Activated CD8-positive, alpha-beta T cell treated with anti-CD3 and anti-CD28 coated beads for 36 hours (primary cell): ENCODE results near the gene ZNF33B. TPM values are rescaled to one million over a fixed set of nuclear protein-coding genes. Genes with fewer than 3 reads are reported as not detected.

Source experiments
- ATAC-seq: fragments of 200-7000 bp; cut with Tn5 transposase; one replicate; pipeline ENCODE4 v1.10.0; 2021; ENCODE audit warnings: mild to moderate bottlenecking, moderate library complexity
- CTCF ChIA-PET: fragments of 350-600 bp; sonication (Branson Sonifier 250); formaldehyde crosslinking; loops from one replicate; lab custom pipeline; 2021; ENCODE audit warnings: antibody characterized with exemption; lab: Charles Lee
- POLR2A ChIA-PET: fragments of 350-600 bp; sonication (Branson Sonifier 250); formaldehyde crosslinking; loops from one replicate; lab custom pipeline; 2021; ENCODE audit warnings: antibody characterized with exemption; lab: Charles Lee
- DNase-seq: peaks from one replicate; pipeline ENCODE4 v3.0.0-alpha.2; 2020
- H3K27ac Mint-ChIP-seq: one replicate; pipeline ENCODE4 v1.8.0; 2021; ENCODE audit warnings: mild to moderate bottlenecking, mixed read lengths
- H3K27me3 Mint-ChIP-seq: one replicate; pipeline ENCODE4 v1.8.0; 2021; ENCODE audit warnings: mixed read lengths
- H3K36me3 Mint-ChIP-seq: one replicate; pipeline ENCODE4 v1.8.0; 2021; ENCODE audit warnings: low read depth, mixed read lengths
- H3K4me1 Mint-ChIP-seq: one replicate; pipeline ENCODE4 v1.8.0; 2021; ENCODE audit warnings: low read depth, mixed read lengths
- H3K4me3 Mint-ChIP-seq: one replicate; pipeline ENCODE4 v1.8.0; 2021; ENCODE audit warnings: mild to moderate bottlenecking, moderate library complexity, mixed read lengths
- H3K9me3 Mint-ChIP-seq: one replicate; pipeline ENCODE4 v1.8.0; 2021; ENCODE audit warnings: mixed read lengths
- CTCF ChIP-seq: fragments of 200-600 bp; IDR thresholded peaks from one replicate; pipeline ENCODE4 v1.8.0; 2022; ENCODE audit warnings: antibody characterized with exemption, mild to moderate bottlenecking
- intact Hi-C: fragments of 100-400 bp; cut with micrococcal nuclease; formaldehyde crosslinking; loops from one replicate; pipeline ENCODE4 v1.10.0; 2022
- total RNA-seq, 2 experiments: library from RNA; stranded (reverse); gene quantifications; one replicate each; pipeline ENCODE4 v1.2.3, GENCODE V29; 2021

Gene ZNF33B
- total RNA-seq, 2 experiments from 2014 or later, result 5.8 to 7.9 TPM

GRCh38 chr10:42652858-42653257 lies 14.5 kb upstream of the ZNF33B start:
- ChIA-PET POLR2A (no interaction called here), CTCF (no interaction called here)
- Mint-ChIP-seq H3K9me3 (no peaks in the 10 kb centered on the region), H3K4me1 (peaks cover 2% of the 10 kb centered on the region), H3K27me3 (no peaks in the 10 kb centered on the region), H3K36me3 (no peaks in the 10 kb centered on the region), H3K4me3 (no peak overlapping the region), H3K27ac (no peak overlapping the region)
- no peak for TF ChIP-seq CTCF
- ATAC-seq (no peak), DNase-seq (no peak)
- intact Hi-C loops, result no loop called here

DNA sequence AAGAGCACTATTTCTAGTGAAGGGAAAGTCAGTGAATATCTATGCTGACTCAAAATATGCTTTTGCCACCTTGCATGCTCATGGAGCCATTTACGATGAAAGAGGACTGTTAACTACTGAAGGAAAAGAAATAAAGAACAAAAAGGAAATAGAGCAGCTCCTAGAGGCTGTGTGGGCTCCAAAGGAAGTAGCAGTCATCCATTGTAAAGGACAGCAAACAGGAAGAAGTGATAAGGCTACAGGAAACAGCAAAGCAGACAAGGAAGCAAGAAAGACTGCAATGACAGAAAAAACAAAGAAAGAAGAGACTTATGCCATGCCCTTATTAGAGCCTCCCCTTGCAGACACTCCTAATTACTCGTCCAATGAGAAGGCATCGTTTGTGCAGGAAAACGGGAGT lies 12.0 kb upstream of the ZNF33B start:
- no peak for TF ChIP-seq CTCF
- intact Hi-C loops, result no loop called here
- Mint-ChIP-seq H3K4me3 (no peak overlapping the region), H3K36me3 (no peaks in the 10 kb centered on the region), H3K27ac (no peak overlapping the region), H3K27me3 (no peaks in the 10 kb centered on the region), H3K4me1 (peaks cover 2% of the 10 kb centered on the region), H3K9me3 (no peaks in the 10 kb centered on the region)
- CTCF ChIA-PET, result no interaction called here
- DNase-seq (no peak), ATAC-seq (no peak)
- POLR2A ChIA-PET, result no interaction called here

DNA sequence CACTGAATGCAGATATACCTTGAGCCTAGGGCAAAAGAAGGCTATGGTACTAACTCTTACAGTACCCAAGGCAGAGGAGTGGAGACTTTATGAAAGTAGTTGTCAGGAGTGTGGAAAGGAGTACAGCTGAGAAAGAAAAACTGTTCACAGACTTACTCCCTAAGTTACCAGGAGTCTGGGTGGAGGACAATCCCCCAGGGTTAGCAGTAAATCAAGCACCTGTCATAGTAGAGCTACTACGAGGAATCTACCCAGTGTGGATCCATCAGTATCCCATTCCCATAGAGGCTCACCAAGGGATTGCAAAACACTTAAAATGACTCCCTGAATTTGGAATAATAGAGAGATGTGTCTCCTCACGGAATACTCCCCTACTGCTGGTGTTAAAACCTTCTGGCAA lies 10.1 kb upstream of the ZNF33B start:
- ChIA-PET POLR2A (no interaction called here), CTCF (no interaction called here)
- no peak for TF ChIP-seq CTCF
- ATAC-seq, result no peak
- intact Hi-C loops, result no loop called here
- H3K36me3 Mint-ChIP-seq, result no peaks in the 10 kb centered on the region
- DNase-seq, result no peak
- no peaks in the 10 kb centered on the region for H3K9me3 Mint-ChIP-seq
- no peak overlapping the region for H3K4me3 Mint-ChIP-seq
- no peaks in the 10 kb centered on the region for H3K27me3 Mint-ChIP-seq
- peaks cover 2% of the 10 kb centered on the region for H3K4me1 Mint-ChIP-seq
- H3K27ac Mint-ChIP-seq, result no peak overlapping the region

DNA sequence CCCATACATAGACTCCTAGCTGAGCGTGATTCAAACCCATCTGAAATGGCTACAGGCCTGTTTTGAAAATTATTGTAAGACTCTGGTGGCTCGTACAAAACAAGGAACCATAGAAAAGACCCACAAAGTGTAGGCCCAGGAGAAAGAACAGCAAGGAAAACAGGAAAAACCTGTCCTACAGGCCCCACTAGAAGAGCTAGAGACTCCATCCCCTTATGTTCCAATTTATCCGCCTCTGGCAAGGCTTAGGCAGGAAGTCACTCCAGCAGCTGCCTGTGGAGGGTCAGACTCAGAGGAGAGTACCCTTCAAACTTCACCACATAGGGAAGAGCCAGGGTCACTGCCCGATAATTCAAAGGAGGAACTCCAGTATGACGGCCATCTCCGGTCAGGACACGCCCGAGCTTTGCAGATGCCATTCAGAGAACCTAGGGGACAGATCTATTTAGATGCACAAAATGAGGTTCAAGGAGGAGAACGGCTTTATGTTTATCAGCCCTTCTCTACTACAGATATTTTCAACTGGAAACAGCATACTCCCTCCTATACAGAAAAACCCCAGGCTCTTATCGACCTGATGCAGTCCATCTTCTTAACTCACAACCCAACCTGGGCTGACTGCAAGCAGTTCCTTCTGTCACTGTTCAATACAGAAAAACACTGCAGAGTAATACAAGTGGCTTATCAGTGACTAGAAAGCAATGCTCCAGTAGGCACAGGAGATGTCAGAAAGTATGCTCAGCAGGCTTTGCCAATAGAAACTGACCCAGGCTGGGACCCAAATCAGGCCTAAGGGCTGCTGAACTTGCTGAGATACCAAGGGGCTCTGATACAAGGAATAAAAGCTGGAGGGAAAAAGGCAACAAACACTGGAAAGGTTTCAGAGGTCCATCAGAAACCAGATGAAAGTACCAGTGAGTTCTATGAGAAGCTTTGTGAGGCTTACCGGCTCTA lies 8.6 kb upstream of the ZNF33B start:
- H3K36me3 Mint-ChIP-seq, result no peaks in the 10 kb centered on the region
- peaks cover 2% of the 10 kb centered on the region for H3K4me1 Mint-ChIP-seq
- ATAC-seq (no peak), DNase-seq (no peak)
- no peaks in the 10 kb centered on the region for H3K27me3 Mint-ChIP-seq
- intact Hi-C loops, result no loop called here
- no peak overlapping the region for H3K27ac Mint-ChIP-seq
- H3K4me3 Mint-ChIP-seq, result no peak overlapping the region
- H3K9me3 Mint-ChIP-seq, result no peaks in the 10 kb centered on the region
- TF ChIP-seq CTCF, result no peak
- CTCF ChIA-PET, result no interaction called here
- POLR2A ChIA-PET, result no interaction called here

DNA sequence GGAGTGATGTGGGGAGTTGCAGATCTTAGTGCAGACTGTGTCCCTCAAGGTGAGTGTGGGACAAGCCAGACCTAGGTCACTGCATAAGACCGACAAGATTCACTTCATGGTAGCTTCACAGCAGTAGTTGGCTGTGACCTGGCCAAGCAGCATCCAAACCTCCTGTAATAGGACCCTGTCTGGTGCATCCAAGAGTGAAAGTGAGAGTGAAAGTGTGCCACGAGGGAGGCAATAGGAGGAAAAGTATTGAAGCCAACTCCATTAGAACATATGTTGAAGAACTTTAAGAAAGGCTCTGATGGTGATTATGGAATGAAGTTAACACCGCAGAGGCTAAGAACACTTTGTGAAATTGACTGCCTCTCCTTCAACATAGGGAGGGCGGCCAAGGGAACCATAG lies 7.8 kb upstream of the ZNF33B start:
- ChIA-PET POLR2A (no interaction called here), CTCF (no interaction called here)
- no peak for TF ChIP-seq CTCF
- H3K27me3 Mint-ChIP-seq, result no peaks in the 10 kb centered on the region
- no peak for ATAC-seq
- H3K27ac Mint-ChIP-seq, result no peak overlapping the region
- H3K4me3 Mint-ChIP-seq, result no peak overlapping the region
- intact Hi-C loops, result no loop called here
- no peaks in the 10 kb centered on the region for H3K36me3 Mint-ChIP-seq
- no peak for DNase-seq
- H3K4me1 Mint-ChIP-seq, result peaks cover 2% of the 10 kb centered on the region
- no peaks in the 10 kb centered on the region for H3K9me3 Mint-ChIP-seq
